ENCODE data around the gene NOM1.

NOM1 gene

DNA sequence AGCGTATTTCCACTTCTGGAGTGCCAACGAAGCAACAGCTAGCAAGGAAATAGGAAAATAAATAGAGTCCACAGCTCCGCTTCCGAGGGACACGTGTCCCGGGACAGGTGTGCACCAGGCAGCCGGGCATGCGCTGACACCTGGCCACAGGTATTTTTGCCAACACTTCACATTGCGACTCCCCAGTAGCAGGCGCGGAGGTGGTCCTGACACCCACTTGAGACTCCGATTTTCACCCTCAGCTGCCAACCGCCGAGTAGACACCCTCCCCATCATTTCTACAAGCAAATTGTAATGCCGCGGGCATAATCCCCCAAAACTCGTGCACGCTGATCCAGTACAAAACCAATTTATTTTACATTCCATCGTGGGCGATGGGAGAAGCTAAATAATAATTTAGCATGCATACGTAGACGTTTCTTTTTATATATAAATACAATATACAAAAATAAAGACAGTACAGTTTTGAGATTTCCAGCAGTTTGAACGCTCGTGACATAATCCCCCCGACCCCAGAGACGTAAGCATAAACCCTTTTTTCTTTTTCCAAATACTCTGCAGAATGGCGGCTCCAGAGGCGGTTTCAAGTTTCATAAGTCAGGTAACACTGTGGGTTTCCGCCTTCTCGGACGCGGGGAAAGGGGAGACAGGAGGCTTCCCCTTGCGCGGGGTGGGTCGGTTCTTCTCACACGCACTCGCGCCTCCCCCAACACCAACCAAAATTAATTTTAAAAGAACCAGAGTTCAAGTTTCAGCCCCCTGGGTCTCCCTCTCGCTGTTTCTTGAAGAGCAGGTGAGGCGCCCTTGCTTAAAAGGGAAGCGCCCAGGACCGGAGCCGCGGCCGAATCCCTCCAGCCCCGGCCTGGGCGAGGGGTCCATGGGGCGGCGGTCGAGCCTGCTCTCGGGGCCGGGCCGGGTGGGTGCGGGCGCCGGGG, 55.3 kb downstream of the NOM1 start:
- DNase-seq = no peak

GRCh38 chr7:157005456-157006204, 56.1 kb downstream of the NOM1 start:
- no peak for DNase-seq

- no peak for DNase-seq
These were observed 56.8 kb downstream of the NOM1 start for GRCh38 chr7:157006205-157006747.

DNA sequence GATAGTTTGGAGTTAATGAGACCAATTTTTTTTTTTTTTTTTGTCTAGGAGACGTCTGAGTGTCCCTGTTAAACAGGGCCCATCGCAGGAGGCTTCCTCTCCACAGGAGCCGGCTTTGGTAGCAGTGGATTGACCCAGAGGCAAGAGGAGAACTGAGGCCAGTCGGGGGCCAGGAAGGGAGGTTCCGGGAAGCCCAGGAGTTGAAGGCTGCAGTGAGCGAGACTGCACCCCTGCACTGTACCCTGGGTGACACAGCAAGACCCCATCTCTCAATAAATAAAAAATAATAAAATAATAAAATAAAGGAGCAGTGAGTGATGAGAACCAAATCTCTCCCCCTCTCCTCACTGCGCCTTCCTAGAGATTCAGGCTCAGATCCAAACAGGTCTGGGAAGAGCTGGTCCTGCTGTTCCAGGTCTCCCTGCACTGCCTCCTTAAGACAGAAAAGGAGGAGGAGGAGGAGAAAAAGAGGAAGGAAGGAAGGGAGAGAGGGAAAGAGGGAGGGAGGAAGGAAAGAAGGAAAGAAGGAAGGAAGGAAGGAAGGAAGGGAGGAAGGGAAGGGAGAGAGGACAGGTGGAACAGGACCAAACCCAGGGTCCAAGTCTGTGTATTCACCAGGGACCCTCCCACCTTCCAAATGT, 57.4 kb downstream of the NOM1 start:
- DNase-seq = no peak

DNA sequence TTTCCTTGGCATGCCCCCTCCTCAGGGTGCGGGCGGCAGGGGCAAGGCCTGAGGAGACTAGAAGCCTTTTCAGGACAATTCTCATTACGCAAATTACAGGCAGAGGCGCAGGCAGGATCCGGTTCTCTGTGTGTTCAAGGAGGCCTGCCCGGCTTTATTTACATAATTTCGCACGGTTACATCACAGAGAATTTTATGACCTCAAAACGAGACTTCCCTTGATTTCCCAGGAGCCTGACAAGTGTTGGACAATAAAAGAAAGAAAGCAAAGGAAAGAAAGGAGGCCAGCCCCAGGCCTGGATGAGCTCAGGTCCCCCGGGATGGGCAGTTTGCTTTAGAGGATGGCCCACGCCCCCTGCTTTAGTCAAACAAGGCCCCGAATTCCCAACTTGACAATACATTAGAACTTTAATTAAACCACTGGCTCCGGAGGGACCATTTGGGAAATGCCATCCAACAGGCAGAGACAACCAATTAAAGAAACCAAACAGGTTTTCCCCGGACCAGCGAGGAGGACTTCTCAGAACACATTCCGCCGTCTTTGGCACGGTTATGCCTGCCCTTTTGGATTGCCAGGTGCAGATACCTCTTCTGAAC, 58.1 kb downstream of the NOM1 start:
- DNase-seq = no peak

- no peak for DNase-seq
These were observed 59.0 kb downstream of the NOM1 start for GRCh38 chr7:157008206-157009169.

- no peak for DNase-seq
These were observed 59.8 kb downstream of the NOM1 start for GRCh38 chr7:157009170-157009777.

DNA sequence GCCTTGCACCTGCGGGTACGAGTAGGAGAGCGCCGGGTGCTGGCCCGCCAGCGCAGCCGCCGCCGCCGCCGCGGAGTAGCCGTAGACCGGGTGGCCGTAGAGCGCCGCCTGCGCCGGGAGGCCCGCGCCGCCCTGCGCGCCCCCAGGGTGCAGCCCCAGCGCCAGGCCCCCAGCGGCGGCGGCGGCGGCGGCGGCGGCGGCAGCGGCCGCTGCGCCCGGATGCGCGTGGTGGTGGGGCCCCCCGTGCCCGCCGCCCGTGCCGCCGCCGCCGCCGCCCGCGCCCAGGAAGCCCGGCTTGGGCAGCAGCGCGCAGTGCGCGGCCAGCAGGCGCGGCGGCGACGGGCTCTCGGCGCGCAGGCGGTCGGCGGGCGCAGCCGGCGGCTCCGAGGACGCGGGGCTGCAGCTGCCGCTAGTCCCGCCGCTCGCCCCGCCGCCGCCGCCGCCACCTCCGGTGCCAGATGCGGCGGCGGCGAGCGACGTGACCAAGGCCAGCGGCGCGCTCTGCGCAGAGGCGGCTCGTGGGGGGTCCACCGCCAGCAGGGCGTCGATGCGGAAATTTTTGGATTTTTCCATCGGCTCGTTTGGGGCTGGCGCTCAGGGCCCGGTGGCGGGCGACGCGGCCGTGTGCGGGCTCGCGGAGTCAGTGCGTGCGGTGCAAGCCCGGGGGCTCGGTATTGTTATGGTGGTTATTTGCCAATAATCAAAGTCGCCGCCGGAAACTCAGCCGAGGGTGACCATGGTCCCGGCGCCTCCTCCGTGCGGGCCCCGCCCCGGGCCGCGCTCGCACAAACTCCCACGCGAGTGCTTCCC, 60.5 kb downstream of the NOM1 start:
- DNase-seq = no peak

DNA sequence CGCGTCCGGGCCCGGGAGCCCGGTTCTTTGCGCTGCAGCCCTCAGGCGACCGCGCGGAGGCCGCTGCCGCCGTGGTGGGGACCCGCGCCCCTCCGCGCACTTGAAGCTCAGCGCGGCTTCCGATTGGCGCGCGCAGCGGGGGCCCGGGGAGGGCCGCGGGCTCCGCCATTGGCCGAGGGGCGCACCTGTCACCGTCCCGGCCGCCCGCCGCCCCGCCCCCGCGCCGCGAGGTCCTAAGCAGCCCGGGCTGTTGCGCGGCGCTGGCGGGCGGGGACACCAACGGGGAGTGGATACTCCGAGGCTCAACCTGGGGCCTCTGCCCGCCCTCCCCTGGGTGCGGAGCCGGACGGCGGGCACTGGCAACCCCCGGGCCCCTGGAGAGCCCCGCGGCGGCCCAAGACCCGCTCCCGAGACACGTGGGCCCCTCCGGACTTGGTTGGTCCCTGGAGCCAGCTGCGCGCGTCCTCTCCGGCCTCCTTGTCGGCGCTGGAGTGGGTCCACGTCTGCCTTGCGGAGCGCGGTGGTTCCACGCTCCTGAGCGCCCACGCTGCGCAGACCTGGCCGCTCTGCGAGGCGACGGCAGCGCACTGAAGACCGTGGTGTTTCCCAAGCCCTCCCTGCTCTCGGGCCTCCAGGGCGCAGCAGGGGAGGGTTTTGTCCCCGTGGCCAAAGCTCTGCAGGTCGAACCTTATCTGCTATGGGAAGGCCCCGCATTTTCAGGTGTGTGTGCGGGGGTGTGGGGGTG, 61.2 kb downstream of the NOM1 start, which contains the start of gene MNX1:
Gene MNX1, minus strand, starts transcription at position 76 of the 745 bp plus-strand sequence. CDS start 313 bp downstream, outside the sequence.
- peak; percentile 18 for DNase-seq

DNA sequence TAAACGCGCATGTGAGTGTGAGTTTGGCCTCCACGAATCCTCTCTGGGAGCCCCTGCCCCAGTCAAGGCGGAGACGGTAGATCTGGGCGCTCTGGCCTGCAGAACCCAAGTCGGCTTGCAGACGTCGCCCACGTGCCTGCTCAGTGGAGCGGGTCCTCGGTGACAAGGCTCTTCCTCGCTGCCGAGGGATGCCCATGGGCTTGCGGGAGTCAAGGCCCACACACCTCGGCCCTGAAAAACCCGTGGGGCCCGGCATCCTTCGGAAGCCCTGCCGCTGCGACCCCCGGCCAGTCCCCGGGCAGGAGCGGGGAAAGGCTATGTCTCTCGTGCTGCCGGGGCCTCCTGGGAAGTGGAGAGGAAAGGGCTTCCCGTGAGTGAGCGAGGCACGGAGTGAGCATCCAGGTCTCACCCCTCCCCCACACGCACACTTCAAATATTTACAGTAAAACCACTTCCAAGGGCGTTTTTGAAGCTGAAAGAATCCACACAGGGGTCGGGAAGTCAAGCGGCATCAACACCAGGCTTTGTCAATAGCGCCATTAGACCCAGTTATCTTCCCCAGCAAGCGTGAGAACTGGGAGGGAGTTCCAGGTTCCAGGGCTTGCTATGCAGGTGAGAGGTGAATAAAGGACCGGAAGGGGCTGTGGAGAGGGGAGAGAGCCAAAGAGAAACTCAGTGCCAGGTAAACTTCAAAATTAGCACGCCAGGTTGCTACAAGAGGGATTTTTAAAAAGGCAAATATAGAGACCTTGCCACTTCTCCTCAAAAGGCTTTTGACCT, 62.0 kb downstream of the NOM1 start:
- no peak for DNase-seq

GRCh38 chr7:157012113-157012547, 62.6 kb downstream of the NOM1 start:
- DNase-seq = no peak

DNA sequence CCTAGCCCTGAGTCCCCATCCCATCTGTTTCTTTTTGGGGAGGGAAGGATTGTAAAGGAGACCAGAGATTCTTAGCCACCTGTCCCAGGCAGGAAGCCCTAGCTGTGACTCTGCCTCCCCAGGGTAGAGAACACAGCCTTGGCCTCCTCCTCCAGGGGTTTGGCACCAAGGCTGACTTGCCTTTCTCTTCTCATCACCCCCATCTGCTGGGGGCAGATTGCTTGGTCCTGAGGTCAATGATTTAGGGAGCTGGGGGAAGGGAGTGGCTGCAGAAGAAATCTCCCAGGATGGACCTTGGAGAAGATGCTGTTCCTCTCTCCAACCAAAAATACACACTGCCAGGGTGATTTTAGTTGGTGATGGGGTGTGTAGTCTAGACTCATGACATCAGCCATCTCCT, 63.6 kb downstream of the NOM1 start:
- DNase-seq = no peak

DNA sequence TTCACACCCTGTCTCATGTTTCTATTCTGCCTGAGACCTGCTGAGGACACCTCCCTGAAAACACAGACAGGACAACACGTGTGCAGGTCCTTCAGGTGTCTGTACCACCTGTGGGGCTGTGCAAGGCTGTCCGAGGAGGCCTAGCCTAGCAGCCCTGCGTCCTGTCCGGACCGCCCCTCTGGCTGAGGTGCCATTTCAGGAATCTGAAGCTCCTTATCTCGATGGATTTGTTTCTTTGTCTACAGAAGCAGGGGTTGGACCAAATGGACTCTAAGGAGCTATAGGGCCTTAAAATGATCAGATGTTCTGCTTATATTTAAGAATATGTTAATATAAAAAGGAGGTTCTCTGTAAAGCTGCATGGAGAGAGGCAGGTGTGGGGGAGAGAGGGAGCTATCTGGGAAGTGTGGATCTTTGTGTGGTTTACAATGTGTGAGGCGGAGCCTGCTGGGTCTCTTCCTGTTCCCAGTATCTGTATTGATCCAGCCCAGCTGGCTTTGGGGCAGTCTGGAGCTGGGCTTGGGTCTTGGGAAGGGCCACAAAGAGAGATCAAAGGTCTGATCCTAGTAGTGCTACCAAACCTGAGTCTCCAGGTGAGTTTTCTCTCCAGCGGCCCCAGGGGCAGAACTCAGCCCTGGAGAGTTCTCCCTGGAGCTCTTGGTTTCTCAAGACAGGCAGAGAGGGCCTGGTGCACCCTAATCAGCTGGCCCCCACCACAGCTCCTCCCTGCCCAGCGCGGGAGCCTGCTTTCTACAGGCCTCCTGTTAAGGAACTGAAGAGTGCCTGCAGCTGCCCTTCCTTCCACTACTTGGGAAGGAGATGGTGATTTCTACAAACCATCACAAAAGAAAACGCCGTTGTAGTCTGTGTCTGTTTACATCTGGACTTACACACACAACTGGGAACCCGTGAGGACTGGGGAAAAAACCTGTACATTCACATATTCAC, 64.4 kb downstream of the NOM1 start:
- DNase-seq = no peak

GRCh38 chr7:157014635-157015555, 65.4 kb downstream of the NOM1 start:
- DNase-seq = no peak

GRCh38 chr7:157016024-157016351, 66.5 kb downstream of the NOM1 start:
- DNase-seq = no peak

Data from T-helper 9 cell (primary cell).